Fibroblast of skin of left quadriceps (primary cell): Measurements from ENCODE around the gene MDN1.
A peak's percentile ranks its signal among the peaks of the same experiment; 100 is the strongest.
"Not testable (repeated sequence)": the region's sequence is repeated elsewhere in the genome, so short reads cannot be mapped to it uniquely, and the experiment has no call there.

ENCODE experiments used
- DNase-seq, 2 experiments: peaks; one replicate each; pipeline ENCODE4 v3.0.0-alpha.2; 2013; ENCODE audit warnings: low read depth in 2 of 2

The MDN1 gene

DNA sequence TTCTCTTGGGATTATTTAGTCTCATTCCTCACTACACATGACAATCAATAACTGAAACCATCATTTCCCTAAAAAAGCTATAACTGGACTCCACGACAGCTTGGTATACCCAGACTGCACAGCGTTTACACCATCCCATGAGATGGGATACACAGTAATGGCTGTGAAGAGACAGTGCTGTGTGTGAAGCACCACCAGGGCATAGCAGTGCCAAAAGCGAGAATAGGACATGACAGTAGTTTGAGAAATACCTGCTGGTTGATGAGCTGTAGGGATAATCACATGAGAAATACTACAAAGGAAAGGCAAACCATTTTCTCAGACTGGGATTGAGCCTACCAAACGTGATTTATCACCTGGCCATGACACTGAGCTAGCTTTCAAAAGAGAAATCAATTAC is 158.6 kb downstream of the MDN1 start:
- no peak for DNase-seq

- no peak for DNase-seq
Observed at GRCh38 chr6:89657445-89658158, 162.0 kb downstream of the MDN1 start.

DNA sequence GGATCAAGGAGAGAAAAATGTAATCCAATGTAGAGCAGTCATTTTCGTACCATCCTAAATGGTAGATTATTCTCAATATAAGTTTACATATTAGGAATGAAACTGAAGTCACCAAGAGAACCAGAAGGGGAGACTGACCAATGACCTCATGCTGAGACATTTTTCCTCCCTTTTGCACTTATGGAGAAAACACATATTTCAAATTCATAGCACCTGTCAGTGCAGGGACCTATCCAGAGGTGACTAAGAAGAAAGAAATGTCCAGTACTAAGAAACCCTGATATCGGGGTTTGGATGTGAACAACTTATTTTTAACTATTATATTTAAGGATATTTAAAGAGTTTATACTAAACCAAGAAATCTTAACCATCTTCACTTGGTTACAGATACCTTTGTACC is 164.5 kb downstream of the MDN1 start:
- DNase-seq, result no peak

DNA sequence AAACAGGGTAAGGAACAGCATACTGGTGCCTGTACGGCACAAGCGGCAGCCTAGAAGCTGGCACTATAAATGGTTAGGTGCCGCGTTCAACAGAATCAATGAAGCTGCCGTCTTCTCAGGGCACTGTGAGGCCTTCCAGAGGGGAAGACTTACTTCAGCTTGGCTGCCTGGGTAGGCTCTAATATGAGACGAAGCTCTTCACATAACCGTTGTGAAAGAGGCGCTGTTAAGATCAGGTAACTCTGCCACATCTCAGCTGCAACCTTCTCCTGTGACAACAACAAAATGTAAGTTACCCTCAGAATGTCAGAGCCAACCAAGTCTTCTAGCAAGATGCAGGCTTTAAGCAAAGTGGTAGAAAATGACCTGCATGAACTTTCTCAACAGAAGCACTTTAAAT is 169.0 kb downstream of the MDN1 start:
- DNase-seq, result no peak

GRCh38 chr6:89649682-89650081 is 169.9 kb downstream of the MDN1 start:
- DNase-seq, result no peak

- DNase-seq, result no peak
Observed at GRCh38 chr6:89644864-89645263, 174.7 kb downstream of the MDN1 start.

GRCh38 chr6:89643406-89643805 is 176.2 kb downstream of the MDN1 start:
- no peak for DNase-seq

- no peak for DNase-seq
Observed at GRCh38 chr6:89642956-89643355, 176.6 kb downstream of the MDN1 start.

GRCh38 chr6:89641581-89641980 is 178.0 kb downstream of the MDN1 start:
- DNase-seq, result not testable (repeated sequence)

DNA sequence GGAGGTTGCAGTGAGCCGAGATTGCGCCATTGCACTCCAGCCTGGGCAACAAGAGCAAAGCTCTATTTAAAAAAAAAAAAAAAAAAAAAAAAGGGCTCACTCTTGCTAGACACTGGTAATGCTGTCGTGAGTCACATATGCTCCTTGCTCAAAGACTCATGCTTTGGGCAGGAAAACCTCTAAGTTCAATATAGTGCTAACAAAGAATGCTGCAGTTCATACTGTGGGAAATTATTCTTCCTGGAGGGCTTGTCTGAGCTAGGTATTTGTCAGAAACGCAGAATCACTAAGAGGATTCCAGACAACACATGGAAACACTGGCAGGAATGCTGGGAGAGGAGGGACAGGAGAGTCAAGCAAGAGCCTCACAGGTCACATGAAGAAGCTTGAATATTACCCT is 178.8 kb downstream of the MDN1 start:
- no peak for DNase-seq

- DNase-seq, result peak; percentile 81 to 84
Observed at GRCh38 chr6:89638320-89639195, 181.0 kb downstream of the MDN1 start, which contains the start of gene LYRM2. LYRM2 (minus strand) TSS chr6:89638747; CDS start chr6:89638716, 31 bp downstream.

GRCh38 chr6:89637960-89638319 is 181.7 kb downstream of the MDN1 start:
- DNase-seq, result no peak

DNA sequence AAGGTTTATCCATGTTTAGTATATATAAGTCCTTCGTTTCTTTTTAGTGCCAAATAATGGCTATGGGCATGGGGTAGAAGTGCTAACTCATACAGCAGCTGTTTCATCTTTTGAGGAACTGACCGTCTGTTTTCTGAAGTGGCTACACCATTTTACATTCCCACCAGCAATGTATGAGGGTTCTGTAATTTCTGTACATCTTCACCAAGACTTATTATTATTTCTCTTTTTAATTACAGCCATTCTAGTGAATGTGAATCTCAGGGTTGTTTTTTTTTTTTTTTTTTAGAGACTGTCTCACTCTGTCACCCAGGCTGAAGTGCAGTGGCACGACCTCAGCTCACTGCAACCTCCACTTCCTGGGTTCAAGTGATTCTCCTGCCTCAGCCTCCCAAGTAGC is 183.2 kb downstream of the MDN1 start:
- DNase-seq, result not testable (repeated sequence)

DNA sequence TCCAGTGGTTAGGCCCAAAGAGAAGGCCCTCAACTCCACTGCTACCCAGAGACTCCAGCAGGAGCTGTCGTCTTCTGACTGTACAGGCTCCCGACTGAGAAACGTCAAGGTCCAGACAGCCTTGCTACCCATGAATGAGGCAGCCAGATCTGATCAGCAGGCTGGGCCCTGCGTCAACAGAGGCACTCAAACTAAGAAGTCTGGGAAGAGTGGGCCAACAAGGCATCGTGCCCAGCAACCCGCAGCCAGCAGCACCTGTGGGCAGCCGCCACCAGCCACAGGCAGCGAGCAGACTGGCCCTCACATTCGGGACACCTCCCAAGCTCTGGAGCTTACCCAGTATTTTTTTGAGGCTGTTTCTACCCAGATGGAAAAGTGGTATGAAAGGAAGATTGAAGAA is 189.1 kb downstream of the MDN1 start:
- DNase-seq, result no peak

DNA sequence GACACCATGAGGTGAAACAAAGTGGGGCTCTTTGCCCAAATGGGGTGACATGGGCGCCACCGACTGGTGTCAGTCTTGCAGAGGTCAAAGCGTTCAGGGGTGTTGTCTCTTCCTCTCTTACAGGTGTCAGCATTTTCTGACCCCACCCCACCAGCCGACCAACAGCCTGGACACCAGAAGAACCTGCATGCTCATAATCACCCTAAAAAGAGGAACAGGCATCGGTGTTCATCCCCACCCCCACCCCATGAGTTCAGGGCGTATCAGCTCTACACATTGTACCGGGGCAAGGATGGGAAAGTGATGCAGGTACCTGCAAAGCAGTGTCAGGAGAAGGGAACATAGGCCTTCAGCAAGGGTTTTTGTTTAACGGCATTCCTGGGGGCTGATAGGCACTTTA is 195.8 kb downstream of the MDN1 start:
- no peak for DNase-seq

DNA sequence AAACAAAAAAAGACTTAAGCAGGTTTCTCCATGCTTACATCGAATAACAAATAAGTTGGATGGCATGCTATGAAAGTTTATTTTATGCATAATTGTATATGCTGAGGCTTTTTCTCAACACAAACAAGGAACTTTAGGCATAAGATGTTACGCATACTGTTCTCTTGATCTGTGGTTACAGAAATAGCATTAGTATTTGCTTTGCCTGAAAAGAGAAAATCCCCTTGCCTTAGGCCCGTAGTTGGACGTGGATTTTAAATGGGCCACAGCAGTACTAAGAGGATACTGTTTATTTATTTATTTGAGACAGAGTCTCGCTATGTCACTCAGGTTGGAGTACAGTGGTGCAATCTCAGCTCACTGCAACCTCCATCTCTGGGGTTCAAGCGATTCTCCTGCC is 200.0 kb downstream of the MDN1 start:
- no peak for DNase-seq

GRCh38 chr6:89618026-89618425 is 201.6 kb downstream of the MDN1 start:
- DNase-seq, result no peak

DNA sequence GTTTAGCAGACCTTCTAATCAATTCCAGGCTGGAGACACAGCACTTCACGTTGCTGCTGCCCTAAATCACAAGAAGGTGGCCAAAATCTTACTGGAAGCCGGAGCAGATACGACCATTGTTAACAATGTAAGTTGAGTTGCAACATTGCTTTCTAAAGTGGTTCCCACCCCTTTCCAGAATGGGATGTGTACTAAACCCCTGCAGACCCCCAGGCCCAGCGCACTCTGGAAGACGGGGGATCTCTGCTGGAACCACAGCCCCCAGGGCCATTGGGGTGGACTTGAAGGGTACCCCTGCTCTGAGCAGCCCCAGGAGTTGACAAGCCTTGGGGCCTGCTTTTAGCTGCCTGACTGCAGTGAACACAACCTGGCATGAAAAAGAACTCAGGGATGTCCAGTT is 203.1 kb downstream of the MDN1 start:
- DNase-seq, result no peak

GRCh38 chr6:89615882-89616281 is 203.7 kb downstream of the MDN1 start:
- no peak for DNase-seq

DNA sequence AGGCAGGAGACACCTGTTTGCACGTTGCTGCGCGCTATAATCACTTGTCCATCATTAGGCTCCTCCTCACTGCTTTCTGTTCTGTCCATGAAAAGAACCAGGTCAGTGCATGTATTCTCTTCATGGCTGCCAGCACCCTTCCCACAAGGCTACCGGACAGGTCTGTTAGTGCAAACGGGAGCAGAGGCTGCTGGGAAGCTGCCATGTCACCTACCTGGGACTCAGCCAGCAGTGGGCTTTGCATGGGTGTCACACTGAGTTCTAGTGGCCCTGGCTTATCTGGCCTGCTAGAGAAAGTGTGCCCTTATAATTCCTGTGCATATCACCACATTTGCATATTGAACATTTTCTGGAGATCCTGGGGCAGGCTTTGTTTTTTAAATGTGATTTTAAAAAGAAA is 205.8 kb downstream of the MDN1 start:
- DNase-seq, result no peak

DNA sequence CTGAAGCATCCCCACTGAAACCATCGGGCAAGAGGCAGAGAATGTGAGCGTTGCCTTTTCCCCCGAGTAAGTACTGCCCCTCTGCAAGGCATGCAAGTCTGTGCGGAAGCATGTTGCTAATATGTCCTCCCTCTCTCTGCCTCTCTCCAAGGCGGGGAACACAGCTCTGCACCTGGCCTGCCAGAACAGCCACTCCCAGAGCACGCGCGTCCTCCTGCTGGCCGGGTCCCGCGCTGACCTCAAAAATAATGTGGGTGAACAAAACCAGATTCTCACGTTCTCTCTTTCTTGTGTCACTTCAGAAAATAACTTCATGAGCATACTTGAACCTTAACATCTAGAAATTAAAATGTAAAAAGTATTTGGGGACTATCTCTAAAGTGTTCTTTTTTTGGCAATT is 207.5 kb downstream of the MDN1 start:
- no peak for DNase-seq

DNA sequence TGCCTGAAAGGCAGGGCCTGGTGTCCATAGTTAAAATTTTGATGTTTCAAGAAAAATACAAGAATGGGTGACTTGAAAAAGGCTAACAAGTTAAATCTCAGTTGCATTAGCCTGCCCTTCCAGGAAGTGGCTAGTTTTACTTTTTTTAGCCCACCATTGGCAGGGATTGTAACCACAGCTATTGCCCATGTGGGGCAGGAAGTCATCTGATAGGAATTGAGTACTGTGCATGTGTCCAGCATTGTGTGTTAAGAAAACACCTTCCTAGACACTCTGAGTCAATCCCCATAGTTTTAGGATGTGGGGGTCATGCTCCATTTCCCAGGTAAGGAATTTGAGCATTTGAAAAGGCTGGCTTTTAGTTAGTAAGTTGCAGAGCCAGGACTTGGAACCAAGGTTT is 207.9 kb downstream of the MDN1 start:
- no peak for DNase-seq

DNA sequence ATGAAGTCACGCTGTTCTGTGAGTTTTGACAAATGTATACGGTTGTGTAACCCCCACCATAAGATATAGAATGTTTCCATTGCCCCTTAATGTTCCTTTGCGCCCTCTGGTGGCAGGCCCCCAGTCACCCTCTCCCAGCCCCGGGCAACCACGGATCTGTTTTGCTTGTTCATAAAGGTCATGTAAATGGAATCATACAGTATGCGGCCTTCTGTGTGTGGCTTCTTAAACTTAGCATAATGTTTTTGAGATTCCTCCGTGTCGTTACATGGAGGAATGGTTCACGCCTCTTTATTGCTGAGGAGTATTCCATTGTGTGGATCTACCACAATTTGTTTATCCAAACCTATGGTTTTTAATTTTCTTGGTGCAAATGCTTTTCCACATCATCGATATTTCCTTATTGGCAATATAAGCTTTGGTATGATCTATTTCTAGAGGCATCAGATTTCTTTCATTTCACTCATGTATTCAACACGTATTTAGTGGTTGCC is 209.4 kb downstream of the MDN1 start:
- DNase-seq, result peak; percentile 11 to 12
